HEK293 (cell line): ENCODE data around the gene PLSCR1.

Experiments
- KLF9 ChIP-seq: fragments of 450-650 bp; formaldehyde crosslinking; IDR thresholded peaks from 2 replicates; pipeline ENCODE4 v1.5.1; 2016; ENCODE audit warnings: missing biosample characterization, missing genetic modification characterization, low read depth
- SP2 ChIP-seq: fragments of 450-650 bp; formaldehyde crosslinking; IDR thresholded peaks from 2 replicates; pipeline ENCODE4 v1.5.1; 2016; ENCODE audit warnings: missing biosample characterization, missing genetic modification characterization
- ZBTB7A ChIP-seq: fragments of 450-650 bp; formaldehyde crosslinking; IDR thresholded peaks from 2 replicates; pipeline ENCODE4 v1.5.1; 2016; ENCODE audit warnings: low read depth, missing biosample characterization, missing genetic modification characterization
- ZFP37 ChIP-seq: fragments of 450-650 bp; formaldehyde crosslinking; IDR thresholded peaks from 2 replicates; pipeline ENCODE4 v1.5.1; 2016; ENCODE audit warnings: missing biosample characterization, missing genetic modification characterization
- ZNF624 ChIP-seq: fragments of 450-650 bp; formaldehyde crosslinking; IDR thresholded peaks from 2 replicates; pipeline ENCODE4 v1.5.1; 2017; ENCODE audit warnings: missing biosample characterization, missing genetic modification characterization
- TF ChIP-seq, protein P1 (sequence below): fragments of 450-650 bp; formaldehyde crosslinking; IDR thresholded peaks from 2 replicates; pipeline ENCODE4 v1.5.1; 2017; ENCODE audit warnings: missing biosample characterization, missing genetic modification characterization

DNA sequence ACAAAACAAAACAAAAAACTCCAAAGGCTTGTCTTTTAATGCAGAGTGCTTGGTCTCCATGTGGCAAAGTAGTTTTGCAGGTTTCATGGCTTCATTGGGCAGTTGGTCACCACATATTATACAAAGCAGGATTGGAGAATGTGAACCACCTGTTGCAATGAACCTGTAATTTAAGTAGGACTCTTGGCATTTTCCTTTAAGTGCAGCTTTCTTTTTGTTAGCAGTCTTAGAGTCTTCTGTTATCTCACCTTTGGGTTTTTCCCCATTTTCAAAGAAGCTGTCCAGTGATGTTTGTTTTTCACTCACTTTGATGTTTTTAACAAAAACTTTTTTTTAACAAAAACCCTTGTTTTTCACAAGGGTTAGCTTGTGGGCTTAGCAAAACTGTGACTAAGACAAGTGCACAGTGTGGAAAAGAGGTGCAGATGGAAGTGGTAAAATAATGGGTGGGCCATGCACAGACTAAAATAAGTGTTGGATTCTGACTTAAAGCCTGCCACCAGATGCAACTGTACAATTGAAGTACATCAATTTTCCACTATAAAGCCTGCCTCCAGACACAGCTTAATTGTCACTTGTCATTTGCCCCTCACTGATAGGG, 2.9 kb upstream of the PLSCR1 start:
- no peak for TF ChIP-seq KLF9
- TF ChIP-seq ZBTB7A (tag by site-specific recombination), result no peak
- TF ChIP-seq ZNF624, result no peak
- TF ChIP-seq, protein P1, sequence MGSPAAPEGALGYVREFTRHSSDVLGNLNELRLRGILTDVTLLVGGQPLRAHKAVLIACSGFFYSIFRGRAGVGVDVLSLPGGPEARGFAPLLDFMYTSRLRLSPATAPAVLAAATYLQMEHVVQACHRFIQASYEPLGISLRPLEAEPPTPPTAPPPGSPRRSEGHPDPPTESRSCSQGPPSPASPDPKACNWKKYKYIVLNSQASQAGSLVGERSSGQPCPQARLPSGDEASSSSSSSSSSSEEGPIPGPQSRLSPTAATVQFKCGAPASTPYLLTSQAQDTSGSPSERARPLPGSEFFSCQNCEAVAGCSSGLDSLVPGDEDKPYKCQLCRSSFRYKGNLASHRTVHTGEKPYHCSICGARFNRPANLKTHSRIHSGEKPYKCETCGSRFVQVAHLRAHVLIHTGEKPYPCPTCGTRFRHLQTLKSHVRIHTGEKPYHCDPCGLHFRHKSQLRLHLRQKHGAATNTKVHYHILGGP (tag by site-specific recombination), result no peak
- TF ChIP-seq SP2 (tag by site-specific recombination), result no peak
- TF ChIP-seq ZFP37 (tag by site-specific recombination), result no peak
